Vagina (tissue), 2 donors: ENCODE results near the gene VIL1. TPM values are rescaled to one million over a fixed set of nuclear protein-coding genes. Genes with fewer than 3 reads are reported as not detected.

Experiments used
- DNase-seq, 2 donors: peaks; one replicate each; pipeline ENCODE4 v3.0.0-alpha.2; 2017; ENCODE audit errors: extremely low spot score in 2 of 2
- H3K27ac ChIP-seq: fragments of 200-600 bp; sonication (generic); one replicate; pipeline ENCODE4 v1.5.1; 2019
- H3K27me3 ChIP-seq: fragments of 200-600 bp; sonication (generic); one replicate; pipeline ENCODE4 v1.5.1; 2019
- H3K36me3 ChIP-seq, 2 donors: fragments of 200-600 bp; sonication (generic); one replicate each; pipeline ENCODE4 v1.5.1; 2017 to 2019
- H3K4me1 ChIP-seq: fragments of 200-600 bp; sonication (generic); one replicate; pipeline ENCODE4 v1.5.1; 2019
- H3K4me3 ChIP-seq, 2 donors: fragments of 200-600 bp; sonication (generic); 1 replicate in 1 of 2; 2 replicates in 1 of 2; pipeline ENCODE4 v1.5.1; 2016 to 2019
- H3K9me3 ChIP-seq: fragments of 200-600 bp; sonication (generic); one replicate; pipeline ENCODE4 v1.5.1; 2019
- CTCF ChIP-seq, 3 experiments: fragments of 450-650 bp in 2 of 3; fragments of 200-600 bp in 1 of 3; sonication (generic) in 1 of 3; IDR thresholded peaks; one replicate each; pipeline ENCODE4 v1.5.1; 2017 to 2019; ENCODE audit warnings: antibody characterized with exemption in 3 of 3, mild to moderate bottlenecking in 2 of 3, moderate library complexity in 2 of 3
- POLR2A ChIP-seq, 2 donors: fragments of 450-650 bp; IDR thresholded peaks; one replicate each; pipeline ENCODE4 v1.6.1; 2017; ENCODE audit warnings: antibody characterized with exemption in 2 of 2, mild to moderate bottlenecking in 2 of 2, moderate library complexity in 2 of 2
- POLR2AphosphoS5 ChIP-seq, 2 donors: sonication (generic); formaldehyde crosslinking; IDR thresholded peaks; one replicate each; pipeline ENCODE4 v1.9.0; 2017; ENCODE audit warnings: antibody characterized with exemption in 2 of 2, mild to moderate bottlenecking in 2 of 2, low read depth in 1 of 2; ENCODE audit not compliant: insufficient read depth in 1 of 2
- intact Hi-C: fragments of 100-400 bp; cut with DNase I; formaldehyde crosslinking; loops from one replicate; pipeline ENCODE4 v1.15.1; 2023
- microRNA counts, 2 donors: library from miRNA; unstranded; fragments of <30 nt; microRNA quantifications; one replicate each; lab custom pipeline; 2016 to 2017
- microRNA-seq: library from miRNA; unstranded; fragments of <30 nt; microRNA quantifications from one replicate; pipeline ENCODE4, GENCODE V29; 2017; ENCODE audit warnings: borderline number of aligned reads, borderline replicate concordance
- small RNA-seq: library from RNA; depleted of rRNA; stranded (forward); fragments of <200 nt; gene quantifications from one replicate; pipeline ENCODE3, GENCODE V24; 2016
- total RNA-seq: library from RNA; depleted of rRNA; stranded (reverse); fragments of >200 nt; gene quantifications from one replicate; pipeline ENCODE4 v1.2.3, GENCODE V29; 2016

VIL1 gene
- total RNA-seq, 1 donor from 2014 or later = not detected

GRCh38 chr2:218501665-218502064, 82.7 kb downstream of the VIL1 start:
- Histone ChIP-seq H3K27me3 (no peaks in the 10 kb centered on the region), H3K4me3 (no peak overlapping the region), H3K27ac (no peak overlapping the region), H3K4me1 (no peaks in the 10 kb centered on the region), H3K9me3 (no peaks in the 10 kb centered on the region), H3K36me3 (peaks cover 0 to 16% of the 10 kb centered on the region in 2 donors)
- no peak for TF ChIP-seq POLR2A (IDR thresholded peaks at IDR 0.05)
- TF ChIP-seq POLR2AphosphoS5 (IDR thresholded peaks at IDR 0.05; ENCODE audit: insufficient read depth in 1 of 2, low read depth in 1 of 2) = no peak
- no peak for TF ChIP-seq CTCF (IDR thresholded peaks at IDR 0.05)
- DNase-seq = no peak
- intact Hi-C loops = no loop called here

MicroRNAs within 50 kb of the gene (microRNA counts, 767-probe panel; counts per million panel counts)
- 7,307 to 7,474 counts per million in 2 donors for microRNA hsa-miR-26b-5p (lab: Ali Mortazavi, UCI)

Small RNA genes lying within 50 kb of the gene (microRNA-seq; reads per million reads assigned to microRNA genes)
- gene MIR26B = 71,964 reads per million, percentile 98 among the genes with 10 or more reads in this experiment

Small RNA genes lying within 50 kb of the gene (small RNA-seq; reads per million reads assigned to genes)
- 364 reads per million, percentile 98 among the genes with 10 or more reads in this experiment for gene MIR26B

Other genes with a start within 250 kb of the VIL1 start
- 284 TPM for gene ARPC2, start 201.9 kb upstream of the VIL1 start, total RNA-seq
- 8.1 TPM for gene GPBAR1, start 158.1 kb upstream of the VIL1 start, total RNA-seq
- gene AAMP, start 149.0 kb upstream of the VIL1 start, total RNA-seq = 106 TPM
- 28.7 TPM for gene PNKD, start 148.6 kb upstream of the VIL1 start, total RNA-seq
- 232 TPM for gene TMBIM1, start 126.6 kb upstream of the VIL1 start, total RNA-seq
- not detected for gene CATIP, start 62.3 kb upstream of the VIL1 start, total RNA-seq
- gene SLC11A1, start 36.9 kb upstream of the VIL1 start, total RNA-seq = 36.6 TPM
- 103 TPM for gene CTDSP1, start 19.3 kb upstream of the VIL1 start, total RNA-seq
- 23.3 TPM for gene USP37, start 149.2 kb downstream of the VIL1 start, total RNA-seq
- gene CNOT9, start 149.7 kb downstream of the VIL1 start, total RNA-seq = 46.4 TPM
- 12.0 TPM for gene PLCD4, start 188.8 kb downstream of the VIL1 start, total RNA-seq
- gene ZNF142, start 240.5 kb downstream of the VIL1 start, total RNA-seq = 22.8 TPM
- gene BCS1L, start 240.6 kb downstream of the VIL1 start, total RNA-seq = 28.5 TPM